Astrocyte of the hippocampus (primary cell): ENCODE results near the gene CC2D2B.
"Not testable (repeated sequence)": the region's sequence is repeated elsewhere in the genome, so short reads cannot be mapped to it uniquely, and the experiment has no call there.

Source experiments
- DNase-seq: peaks from one replicate; pipeline ENCODE4 v3.0.0; 2011; ENCODE audit warnings: low read depth, low spot score

CC2D2B gene, protein sequence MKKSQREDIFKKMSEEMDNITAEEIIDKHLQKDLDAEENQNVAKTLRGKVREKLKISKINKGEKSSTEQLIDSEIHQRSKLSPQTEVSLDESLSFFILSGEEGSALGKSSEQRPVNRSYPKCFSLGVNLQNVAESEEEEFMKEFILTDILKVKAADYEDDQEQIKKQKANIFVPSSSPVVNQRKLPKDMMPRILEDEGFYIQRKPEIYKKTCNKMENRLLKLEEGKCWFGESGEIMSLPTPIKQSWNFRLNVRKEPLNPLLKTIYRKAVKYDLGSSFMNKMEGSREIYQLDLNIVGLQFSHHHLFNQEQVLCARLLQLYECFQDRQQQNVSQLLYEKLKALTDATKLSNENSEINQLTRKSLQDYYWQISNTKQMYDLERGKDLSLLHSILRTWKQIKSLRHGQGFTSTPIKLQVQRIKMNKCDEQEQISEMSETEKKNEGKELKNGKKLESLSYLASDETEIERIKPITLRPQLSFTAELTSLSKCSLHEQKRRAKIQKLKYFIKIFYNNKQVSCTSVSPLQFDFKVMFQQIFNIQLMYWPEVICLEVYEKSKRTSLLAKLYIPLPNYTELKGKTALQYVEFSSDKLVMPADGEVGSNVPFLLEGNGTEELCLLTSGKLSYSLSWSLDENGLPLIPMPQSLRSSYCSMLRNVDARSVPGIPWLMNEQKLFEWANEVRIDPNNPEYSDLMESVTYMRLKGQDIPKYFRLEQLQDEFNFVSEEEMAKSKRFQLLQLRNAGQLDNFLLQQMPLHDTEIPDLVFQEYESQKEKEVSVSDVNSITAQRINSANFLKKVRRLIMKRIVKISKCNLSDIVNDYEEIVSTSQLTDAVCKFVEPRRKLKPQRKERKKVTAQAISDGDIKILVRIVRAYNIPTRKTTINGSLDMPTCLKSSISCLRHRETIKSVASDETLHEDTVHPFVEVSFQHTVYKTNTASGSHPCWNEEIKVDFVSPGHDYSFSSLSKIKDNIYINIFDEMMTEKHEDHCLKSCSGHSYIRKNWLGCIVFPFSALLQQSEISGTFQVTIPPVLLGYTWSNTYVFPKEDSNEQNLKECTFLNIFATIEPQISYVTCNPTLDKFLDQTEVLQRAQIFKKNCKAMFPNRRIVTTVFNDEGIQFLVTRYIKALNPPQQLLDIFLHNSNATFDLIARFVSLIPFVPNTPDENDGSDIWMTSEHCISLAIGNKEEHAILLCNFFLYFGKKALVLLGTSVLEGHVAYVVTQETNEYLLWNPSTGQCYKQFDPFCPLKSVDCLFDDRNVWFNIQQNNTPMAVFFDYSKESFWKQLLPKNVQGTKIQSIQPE (N-terminal part only)

DNA sequence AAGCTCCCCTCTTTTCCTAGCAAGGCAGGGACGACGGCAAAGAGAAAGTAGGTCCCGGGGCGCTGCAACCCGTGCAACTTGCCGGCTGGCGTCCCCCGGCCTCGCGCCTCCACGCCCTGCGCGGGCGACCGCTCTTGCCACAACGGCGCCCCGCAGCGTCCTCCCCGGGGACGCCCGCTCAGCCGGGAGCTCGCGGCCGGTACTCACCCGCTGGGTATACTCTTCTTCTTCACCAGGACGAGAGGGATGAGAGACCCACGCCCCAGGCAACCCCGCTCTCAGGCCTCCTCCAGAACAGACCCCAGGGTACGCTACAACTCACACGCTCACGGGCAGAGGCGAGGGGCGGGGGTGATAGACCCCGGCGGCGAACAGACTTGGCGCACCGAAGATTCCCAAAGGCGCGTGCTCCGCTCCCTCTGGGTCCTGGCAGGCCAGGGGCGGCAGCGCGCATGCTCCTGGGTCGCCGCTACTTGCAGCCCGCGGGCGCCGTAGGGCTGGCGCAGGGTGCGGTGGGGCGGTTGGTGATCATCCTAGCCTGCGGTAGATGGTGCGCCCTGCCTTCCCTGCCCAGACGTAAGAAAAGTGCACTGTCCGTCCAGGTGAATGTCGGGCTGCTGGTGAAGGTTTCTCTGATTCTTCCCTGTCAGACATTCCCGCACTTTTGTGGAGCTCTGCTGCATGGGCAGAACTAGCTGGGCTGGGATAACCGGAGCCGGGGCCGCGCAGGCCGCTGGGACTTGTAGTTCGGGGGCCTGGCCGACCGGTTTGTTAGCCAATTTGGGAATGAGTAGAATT is at the start of gene CC2D2B:
TSS of gene CC2D2B (plus strand) at position 520 of the 798 bp plus-strand sequence. CDS start 3,349 bp downstream, outside the sequence.
- DNase-seq = peak; percentile 92

DNA sequence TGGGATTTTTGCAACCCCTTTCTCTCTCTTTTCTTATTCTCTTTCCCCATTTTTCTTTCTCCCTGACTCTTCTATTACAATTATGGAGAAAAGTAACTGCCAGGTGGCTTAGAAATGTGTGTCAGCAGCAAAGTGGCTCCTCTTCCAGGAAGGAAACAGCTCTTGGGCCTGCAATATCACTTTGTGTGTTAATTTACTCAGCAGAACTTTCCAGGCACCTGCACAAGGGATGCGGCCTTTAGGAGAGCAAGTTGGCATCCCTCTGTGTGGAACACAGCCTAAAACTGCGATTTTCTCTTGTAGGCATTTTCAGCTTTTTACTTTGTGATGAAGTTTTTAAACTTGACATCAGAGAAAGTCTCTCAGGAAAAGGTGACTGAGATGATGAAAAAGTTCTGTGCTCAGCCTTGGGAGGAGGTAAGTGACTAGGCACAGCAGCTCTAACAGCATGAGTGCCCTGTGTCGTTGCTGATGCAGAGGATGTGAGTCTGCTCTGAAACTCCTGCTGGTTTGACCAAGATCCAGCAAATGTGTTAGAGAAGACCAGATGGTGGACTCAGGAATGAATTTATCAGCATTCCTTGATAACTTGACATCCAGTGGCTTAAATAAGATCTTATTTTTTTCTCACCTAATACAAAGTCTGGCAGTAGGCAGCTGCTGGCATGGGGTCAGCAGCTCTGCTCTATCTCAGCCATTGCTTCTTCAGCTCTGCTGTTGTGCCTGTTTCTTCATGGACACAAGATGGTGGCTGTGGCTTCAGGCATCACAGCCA is 47.4 kb upstream of the CC2D2B start:
- DNase-seq = no peak

DNA sequence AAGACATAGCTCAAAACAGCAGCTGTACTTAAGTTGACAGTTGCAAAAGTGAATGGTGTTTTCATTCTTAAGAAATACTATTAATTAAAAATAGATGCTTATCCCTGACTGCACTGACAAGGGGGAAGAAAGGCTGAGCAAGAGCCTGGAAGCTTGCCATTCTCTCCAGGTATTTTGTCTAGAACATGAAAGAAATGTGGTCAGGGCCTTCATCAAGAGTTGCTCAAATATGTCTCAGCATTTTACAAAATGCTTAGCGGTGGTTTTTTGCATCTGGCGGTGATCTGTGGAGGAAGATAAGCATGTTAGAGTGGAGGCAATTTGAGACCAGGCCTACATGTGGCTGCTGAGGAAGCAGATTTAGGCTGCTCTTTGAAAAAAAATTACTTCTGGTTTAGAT is 46.4 kb upstream of the CC2D2B start:
- peak; percentile 28 for DNase-seq

DNA sequence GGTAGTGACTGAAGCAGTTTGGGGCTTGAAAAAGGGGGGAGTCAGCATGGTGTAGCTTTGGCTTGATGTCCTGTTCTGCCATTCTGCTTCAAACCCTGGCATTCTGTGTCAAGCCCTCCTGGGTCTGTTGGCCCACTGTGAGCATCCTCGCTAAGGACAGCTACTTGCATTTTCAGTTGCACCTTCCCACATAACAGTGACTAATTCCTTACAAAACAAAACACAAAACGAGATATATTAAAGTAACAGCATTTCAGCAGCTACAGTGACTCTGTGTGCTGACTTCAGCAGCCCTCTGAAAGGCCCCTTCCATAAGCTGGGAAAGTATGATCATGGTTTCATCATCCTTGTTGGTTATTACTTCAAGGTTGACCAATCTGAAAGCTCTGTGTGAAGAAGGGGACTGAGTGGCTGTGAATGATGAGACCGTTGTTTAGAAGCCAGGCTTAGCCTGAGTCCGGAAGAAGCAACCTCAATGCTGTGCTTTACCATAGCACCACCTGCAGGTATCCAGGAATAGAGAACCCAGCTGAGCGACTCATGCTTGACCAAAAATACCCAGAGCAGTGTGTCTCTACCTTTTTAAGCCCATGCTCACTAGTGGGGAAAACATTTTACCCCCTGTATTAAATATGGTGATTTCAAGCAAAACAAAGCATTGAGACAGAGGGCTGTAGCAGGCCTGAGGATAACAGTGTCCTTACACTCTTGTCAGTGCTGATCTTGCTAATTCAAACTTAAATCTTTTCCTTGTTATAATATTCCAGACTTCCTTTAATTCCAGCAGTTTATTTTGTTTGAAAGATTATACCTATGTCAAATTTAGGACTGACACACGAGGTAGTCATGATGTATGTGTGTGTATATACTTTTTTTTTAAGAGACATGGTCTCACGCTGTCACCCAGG is 42.6 kb upstream of the CC2D2B start:
- peak; percentile 70 for DNase-seq

DNA sequence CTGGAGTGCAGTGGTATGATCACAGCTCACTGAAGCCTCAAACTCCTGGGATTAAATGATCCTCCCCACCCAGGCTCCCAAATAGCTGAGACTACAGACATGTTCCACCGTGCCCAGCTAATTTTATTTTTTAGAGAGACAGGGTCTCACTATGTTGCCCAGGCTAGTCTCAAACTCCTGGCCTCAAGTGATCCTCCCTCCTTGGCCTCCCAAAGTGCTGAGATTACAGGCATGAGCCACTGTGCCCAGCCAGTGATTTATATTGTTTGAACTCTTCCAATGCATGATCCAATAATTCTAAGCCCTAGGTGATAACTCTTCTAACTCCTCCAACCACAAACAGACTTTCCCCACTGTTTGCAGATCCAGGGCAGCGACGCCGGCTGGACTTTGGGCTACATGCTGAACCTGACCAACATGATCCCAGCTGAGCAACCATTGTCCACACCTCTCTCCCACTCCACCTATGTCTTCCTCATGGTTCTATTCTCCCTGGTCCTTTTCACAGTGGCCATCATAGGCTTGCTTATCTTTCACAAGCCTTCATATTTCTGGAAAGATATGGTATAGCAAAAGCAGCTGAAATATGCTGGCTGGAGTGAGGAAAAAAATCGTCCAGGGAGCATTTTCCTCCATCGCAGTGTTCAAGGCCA is 41.8 kb upstream of the CC2D2B start:
- no peak for DNase-seq

DNA sequence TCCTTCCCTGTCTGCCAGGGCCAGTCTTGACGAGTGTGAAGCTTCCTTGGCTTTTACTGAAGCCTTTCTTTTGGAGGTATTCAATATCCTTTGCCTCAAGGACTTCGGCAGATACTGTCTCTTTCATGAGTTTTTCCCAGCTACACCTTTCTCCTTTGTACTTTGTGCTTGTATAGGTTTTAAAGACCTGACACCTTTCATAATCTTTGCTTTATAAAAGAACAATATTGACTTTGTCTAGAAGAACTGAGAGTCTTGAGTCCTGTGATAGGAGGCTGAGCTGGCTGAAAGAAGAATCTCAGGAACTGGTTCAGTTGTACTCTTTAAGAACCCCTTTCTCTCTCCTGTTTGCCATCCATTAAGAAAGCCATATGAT is 41.3 kb upstream of the CC2D2B start:
- no peak for DNase-seq

DNA sequence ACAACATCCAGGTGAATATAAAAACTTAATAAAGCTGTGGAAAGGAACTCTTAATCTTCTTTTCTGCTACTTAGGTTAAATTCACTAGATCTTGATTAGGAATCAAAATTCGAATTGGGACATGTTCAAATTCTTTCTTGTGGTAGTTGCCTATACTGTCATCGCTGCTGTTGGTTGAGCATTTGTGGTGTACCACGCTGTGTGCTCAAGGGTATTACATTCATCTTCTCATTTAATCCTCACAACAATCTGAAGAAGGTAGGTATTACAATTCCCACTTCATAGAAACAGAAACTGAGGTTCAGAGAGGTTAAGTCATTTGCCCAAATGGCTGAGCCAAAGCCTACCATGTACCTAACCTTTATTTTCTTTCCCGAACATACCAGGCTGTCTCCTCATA is 39.9 kb upstream of the CC2D2B start:
- no peak for DNase-seq

DNA sequence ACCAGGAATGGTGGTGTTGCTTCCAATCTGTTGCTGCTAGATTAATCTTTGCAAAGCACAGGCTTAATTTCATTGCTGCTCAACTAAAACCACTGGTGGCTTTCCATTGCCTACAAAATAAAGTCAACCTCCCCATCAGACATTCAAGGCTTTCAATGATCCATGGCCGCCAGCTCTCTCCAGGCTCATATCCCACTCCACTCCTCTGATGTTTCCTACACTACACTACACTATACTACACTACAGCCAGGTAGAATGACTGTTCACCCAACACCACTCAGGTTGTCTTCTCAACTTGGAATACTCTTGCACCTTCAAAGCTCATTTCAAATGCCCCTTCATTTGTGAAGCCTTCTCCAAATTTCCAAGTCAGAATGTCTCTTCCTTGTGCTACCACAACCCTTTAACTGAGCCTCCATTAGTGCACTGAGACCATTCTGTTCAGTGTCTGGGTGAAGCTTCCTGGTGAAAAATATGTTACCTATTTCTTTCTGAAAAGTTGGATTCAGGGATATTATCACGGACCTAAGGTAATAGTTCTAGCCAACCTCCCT is 35.5 kb upstream of the CC2D2B start:
- DNase-seq = no peak

DNA sequence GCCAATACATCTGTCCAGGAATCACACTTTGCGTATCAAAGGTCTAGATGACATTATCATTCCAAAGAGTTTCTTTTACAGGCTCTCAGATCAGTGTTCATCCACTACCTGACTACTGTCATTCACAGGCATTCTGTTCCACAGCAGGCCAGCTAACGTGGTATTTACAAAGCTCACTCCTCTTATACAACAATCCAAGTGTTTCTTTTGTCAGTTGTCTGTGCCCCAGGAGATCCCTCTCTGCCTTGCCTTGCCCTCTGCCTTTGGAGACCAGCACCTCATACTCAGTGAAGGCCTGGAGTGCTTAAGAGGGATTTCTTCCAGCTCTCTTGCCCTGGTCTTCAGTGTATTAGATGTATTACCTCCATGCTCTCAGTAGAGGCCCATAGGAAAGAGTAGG is 34.6 kb upstream of the CC2D2B start:
- no peak for DNase-seq

DNA sequence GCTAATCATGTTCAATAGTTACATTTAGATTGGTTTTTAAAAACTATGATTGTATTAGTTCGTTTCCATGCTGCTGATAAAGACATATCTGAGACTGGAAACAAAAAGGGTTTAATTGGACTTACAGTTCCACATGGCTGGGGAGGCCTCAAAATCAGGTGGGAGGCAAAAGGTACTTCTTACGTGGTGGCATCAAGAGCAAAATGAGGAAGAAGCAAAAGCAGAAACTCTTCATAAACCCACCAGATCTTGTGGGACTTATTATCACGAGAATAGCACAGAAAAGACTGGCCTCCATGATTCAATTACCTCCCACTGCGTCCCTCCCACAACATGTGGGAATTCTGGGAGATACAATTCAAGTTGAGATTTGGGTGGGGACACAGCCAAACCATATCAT is 34.1 kb upstream of the CC2D2B start:
- no peak for DNase-seq

DNA sequence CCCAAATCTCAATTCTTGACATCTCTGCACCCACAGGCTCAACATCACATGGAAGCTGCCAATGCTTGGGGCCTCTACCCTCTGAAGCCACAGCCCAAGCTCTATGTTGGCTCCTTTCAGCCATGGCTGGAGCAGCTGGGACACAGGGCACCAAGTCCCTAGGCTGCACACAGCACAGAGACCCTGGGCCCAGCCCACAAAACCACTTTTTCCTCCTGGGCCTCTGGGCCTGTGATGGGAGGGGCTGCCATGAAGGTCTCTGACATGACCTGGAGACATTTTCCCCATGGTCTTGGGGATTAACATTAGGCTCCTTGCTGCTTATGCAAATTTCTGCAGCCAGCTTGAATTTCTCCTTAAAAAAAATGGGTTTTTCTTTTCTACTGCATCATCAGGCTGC is 33.0 kb upstream of the CC2D2B start:
- not testable (repeated sequence) for DNase-seq

DNA sequence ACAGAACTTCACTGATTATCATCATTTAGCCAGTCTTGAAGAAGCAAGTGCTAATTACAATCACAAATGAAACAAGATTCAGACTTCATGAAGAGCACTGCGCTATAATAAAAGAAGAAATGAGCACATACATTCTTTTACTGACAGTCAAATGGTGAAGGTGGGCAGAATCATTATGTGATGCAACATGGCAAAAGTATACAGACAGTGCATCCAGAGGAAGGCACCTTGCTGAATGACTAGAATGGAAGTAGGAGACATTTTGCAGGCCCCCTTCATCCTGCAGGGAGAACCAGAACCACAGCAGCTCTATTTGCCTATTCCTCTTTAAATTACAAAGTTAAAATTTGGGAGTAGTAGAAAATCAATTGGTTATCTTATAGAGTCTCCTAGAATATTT is 31.0 kb upstream of the CC2D2B start:
- DNase-seq = no peak

DNA sequence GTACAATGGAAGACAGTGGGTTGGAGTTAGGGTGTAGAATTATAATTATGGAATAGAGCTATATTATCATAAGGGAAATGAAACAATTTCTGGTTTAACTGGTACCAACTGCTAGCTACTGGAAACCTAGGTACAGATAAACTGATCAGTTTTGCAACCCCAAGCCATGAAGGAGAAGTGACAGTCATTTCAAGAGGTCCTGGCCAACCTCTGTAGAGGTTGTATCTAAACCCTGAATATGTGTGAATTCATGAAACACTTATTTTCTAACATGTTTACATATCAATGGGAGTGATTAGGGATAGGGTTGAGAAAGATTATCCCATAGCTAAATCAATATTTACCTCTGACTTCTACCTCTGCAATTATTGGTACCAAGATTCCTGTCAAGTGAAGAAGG is 29.9 kb upstream of the CC2D2B start:
- no peak for DNase-seq

DNA sequence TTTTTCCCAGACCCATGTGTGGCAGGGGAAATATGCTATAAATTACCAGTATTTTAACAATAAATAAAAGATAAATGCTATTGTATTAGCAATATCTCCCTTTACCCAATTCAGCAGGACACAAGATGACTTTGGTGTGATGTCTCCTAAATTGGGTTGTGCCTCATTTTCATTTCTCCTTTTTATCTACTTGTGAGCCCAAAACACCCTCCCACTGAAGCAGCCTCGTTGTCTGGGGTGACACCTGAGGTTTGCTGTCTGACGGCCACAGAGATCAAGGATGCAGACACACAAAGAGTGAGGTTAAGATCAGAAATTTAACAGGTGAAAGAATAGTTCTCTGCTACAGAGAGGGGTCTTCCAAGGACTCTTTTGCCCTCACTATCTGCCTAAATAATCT is 27.1 kb upstream of the CC2D2B start:
- no peak for DNase-seq

DNA sequence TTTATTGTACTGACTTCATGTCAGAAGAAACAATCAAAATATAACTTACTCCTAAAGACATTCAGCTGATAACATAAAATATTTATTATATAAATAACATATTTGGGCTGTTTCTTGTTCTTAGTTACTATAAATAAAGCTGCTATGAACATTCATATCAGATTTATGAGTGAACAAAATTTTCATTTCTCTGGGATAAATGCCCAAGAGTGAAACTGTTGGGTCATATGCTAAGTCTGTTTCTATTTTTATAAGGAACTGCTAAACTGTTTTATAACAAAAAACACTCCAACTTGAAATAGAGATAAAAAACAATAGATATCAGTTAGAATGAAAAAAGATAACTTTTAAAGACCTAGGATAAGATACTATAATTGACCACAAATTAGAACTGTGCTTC is 26.5 kb upstream of the CC2D2B start:
- no peak for DNase-seq

DNA sequence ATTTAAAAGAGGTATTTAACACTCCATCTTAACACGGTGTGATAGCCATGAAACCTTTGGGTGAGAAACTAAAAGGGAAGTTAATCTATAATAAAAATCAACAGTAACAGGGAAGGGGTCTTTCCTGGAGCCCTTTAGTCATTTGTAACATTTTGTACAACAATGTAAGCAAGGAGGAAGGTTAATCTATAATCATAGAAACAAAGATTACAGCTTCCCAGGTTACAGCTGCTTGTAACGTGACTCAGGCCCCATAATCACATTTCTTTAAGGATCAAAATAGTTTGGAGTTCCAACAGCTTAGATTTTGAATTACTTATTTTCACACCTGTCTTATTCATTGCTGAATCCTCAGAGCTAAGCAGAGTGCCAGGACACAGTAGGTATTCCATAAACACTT is 17.9 kb upstream of the CC2D2B start:
- no peak for DNase-seq

DNA sequence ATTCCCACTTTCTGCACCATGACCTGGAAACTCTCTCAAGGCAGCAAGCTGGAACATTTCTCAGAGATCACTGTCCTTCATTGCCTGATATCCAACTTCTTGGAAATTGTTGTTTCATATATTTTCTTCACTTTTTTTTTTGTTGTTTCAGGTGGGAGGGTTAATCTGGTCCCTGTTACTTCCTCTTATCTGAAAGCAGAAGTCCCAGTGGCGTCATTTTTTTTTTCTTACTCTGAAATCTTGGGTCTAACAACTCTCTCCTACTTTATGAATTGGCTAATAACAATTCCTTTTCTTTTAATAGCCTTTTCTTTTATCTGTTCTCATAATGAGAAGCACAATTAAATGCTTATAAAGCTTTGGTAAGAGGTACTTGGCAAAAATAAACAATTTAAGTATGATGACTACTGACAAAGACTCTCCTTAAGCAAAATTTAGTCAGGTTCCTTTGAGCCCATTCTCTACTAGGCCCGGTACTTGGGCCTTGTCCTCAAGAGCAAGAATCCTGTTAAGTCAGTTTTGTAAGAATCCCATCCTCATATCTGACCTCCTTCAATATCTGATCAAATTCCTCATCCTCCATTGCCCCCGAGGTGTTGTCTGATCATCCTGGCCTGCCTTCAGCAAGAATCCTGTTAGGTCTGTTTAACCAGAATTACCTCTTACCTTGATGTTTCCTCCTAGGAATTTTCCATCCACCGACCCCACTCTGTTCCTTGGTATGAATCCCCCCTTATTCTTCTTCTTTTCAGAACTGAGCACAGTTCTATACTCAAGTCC is 11.5 kb upstream of the CC2D2B start:
- DNase-seq = no peak
